NCI-H774 (cell line): ENCODE data around the gene ENTPD2.

Experiments used
- DNase-seq: peaks from one replicate; lab custom pipeline; 2025; lab: John Stamatoyannopoulos, UW

ENTPD2 gene

DNA sequence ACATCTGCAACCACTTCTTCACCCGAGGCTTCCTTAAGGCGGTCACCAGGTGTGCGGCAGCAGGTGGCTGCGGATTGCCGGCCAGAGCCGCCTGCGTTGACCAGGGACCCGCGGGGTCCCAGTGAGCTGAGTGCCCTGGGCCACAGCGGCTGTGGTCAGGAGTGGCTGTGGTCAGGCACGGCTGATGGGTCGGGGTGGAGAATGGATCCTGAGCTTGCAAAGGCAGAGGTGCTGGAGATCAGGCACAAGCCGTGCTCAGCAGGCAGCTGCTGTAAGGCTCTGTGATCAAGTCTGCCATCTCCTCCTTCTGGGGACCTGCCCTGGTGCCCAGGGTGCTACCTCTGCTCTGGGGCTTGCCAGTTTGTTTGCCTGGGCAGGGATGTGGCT, 25.5 kb upstream of the ENTPD2 start:
- DNase-seq, result no peak

DNA sequence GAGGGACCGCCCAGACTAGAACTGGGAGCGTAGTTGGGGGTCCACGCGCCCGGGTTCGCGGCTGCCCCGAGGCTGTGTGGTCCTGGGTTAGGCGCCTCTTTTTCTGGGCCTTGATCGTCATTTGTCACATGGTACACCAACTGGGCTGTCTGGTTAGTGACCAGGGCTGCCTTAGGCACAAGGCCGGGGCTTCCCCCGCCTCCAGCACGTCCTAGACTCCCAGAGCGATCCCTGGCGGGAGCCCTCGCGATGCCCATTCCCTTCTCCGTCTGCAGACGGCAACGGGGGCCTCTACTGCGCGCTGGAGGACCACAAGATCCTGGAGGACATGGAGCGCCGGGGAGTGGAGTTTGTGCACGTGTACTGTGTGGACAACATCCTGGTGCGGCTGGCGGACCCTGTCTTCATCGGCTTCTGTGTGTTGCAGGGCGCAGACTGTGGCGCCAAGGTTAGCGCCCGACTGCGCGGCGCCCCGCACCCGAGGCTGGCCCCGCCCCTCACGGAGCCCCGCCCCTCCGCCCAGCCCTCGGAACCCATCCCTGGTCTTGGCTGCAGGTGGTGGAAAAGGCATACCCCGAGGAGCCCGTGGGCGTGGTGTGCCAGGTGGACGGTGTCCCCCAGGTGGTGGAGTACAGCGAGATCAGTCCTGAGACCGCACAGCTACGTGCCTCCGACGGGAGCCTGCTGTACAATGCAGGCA, 25.0 kb upstream of the ENTPD2 start:
- no peak for DNase-seq

DNA sequence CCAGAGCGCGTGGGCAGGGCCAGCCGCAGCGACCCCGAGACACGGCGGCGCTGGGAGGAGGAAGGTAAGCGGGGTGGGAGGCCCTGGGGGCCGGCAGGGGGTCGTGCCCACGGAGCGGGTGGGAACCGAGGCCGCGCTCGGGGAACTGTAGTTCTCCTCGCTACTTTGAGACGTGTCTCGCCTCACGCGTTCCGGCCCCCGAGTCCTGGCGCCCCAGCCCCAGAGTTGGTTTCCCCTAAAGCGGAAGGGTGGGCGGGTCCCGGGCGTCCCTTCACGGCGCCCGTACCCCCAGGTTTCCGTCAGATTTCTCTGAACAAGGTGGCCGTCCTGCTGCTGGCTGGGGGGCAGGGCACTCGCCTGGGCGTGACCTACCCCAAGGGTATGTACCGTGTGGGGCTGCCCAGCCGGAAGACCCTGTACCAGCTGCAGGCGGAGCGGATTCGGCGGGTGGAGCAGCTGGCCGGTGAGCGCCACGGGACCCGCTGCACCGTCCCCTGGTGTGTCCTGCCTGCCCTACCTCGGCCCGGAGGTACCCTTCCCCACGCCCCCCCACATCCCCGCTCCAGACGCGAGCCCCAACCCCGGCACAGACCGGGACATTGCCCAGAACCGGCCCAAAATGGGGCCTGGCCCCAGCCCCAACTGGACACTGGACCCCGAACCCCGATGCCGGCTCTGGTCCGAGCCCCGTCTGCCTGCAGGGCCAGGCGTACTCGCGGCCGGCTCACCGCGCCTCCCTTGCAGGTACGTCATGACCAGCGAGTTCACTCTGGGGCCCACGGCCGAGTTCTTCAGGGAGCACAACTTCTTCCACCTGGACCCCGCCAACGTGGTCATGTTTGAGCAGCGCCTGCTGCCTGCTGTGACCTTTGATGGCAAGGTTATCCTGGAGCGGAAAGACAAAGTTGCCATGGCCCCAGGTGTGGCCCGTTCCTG, 24.2 kb upstream of the ENTPD2 start:
- no peak for DNase-seq

DNA sequence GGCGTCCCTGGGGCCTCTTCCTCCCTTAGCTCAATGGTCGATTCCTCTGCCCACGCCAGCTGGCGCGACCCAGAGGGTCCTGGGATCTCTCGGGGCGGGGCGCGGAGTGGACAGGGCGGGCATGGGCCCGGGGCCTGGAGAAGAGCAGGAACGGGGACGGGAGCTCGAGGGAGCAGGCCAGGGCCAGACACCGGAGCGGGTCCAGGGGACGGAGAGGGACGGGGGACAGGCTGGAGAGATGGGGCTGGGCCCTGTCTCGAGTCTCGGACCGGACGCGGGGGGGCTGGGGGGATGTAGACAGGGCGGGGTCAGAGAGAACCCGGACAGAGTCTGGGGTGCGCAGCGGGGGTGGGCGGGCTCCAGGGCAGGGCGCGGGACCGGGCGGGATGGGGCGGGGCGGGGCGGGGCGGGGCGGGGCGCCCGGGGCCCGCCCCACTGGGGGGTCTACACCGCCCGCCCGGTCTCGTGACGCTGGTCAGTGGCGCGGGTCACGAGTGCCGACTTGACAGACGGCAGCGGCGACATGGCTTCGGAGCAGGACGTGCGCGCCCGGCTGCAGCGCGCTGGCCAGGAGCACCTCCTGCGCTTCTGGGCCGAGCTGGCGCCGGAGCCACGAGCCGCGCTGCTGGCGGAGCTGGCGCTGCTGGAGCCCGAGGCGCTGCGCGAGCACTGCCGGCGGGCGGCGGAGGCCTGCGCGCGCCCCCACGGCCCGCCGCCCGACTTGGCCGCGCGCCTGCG, 23.3 kb upstream of the ENTPD2 start, which contains the start of gene UAP1L1:
TSS of gene UAP1L1 (plus strand) at position 508 of the 738 bp plus-strand sequence. CDS start at position 524, 16 bp downstream.
- peak; percentile 54 for DNase-seq

DNA sequence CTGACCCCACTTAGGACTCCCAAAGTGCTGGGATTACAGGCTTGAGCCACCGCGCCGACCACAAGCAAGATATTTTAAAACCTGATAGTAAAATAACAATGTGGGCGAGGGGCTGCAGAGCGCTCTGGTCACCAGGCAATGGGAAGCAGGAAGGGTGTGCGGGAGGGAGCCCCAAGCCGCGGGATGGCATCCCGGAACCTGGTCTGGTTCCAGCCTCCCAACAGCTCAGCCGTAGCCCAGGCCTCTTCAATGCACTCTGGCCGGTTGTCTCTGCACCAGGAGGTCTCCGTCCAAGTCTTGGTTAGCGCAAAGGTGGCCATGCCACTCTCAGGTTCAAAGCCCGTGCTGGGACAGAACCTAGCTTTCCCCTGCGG, 22.8 kb upstream of the ENTPD2 start:
- no peak for DNase-seq

DNA sequence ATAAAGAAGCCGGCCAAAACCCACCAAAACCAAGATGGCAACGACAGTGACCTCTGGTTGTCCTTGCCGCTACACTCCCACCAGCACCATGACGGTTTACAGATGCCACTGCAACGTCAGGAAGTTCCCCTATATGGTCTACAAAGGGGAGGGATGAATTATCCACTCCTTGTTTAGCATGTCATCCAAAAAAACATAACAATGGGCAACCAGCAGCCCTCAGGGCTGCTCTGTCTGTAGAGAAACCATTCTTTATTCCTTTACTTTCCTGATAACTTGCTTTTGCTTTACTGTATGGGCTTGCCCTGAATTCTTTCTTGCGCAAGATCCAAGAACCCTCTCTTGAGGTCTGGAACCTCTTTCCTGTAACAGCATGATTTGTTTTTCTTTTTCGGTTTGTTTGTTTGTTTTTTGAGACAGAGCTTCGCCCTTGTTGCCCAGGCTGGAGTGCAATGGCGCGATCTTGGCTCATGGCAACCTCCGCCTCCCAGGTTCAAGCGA, 21.5 kb upstream of the ENTPD2 start:
- no peak for DNase-seq

DNA sequence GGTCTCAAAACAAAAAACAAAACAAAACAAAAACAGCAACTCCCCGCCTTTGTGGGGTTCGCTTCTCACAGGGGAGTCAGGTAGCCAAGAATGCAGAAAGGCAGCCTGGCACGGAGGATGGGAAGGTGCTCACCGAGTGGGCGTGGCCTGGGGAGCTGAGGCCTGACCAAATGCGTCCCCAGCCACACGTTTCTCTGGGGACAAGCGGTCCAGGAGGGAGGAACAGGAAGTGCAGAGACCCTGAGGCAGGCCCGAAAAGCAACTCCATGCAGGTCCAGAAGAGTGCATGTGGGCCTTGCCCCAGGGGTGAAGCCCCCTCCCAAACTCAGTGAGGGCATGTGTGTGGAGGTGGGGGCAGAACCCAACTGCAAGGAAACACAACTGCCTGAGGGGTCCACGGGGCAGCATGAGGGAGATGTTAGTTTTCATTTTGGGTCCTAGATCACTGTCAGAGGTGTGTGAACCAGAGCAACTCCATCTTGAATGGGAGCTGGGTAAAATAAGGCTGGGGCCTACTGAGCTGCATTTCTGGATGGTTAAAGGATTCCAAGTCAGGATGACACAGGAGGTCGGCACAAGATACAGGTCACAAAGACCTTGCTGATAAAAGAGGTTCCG, 20.9 kb upstream of the ENTPD2 start:
- no peak for DNase-seq

DNA sequence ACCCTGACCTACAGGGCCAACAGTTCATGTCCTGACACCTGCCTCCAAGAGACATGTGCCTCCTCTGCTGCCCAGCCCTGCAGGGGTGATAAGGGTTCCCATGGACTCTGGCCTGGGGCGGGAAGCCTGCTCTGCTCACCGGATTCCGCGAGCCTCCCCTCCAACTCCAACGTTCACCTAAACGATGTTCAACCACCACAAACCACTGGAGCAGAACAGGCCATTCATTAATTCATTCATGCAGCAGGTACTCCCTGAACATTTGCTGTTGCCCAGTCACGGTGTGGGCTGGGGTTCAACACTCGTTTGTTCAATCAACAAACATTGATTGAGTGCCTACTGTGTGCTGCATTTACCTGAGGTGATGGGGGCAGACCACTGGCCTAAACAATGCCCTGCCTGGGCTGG, 20.1 kb upstream of the ENTPD2 start:
- DNase-seq, result no peak

DNA sequence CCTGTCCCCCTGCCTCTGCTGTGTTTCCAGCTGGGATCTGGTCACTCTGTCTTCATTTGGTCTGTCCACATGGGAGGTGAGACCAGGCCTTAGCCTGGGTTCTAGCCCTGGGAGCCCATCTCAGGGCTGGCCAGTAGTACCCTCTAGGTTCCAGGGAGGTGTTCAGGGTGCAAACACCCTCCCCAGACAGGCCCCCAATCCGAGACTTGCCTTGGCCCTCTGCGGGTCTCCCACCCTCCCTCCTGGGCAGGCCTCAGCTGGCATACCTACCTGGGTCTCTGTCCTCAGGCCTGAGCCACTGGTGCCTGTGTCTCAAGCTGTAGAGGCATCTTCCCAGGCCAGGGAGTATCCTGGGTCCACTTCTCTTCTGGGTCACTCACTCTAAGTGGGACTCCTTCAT, 17.4 kb upstream of the ENTPD2 start:
- no peak for DNase-seq

DNA sequence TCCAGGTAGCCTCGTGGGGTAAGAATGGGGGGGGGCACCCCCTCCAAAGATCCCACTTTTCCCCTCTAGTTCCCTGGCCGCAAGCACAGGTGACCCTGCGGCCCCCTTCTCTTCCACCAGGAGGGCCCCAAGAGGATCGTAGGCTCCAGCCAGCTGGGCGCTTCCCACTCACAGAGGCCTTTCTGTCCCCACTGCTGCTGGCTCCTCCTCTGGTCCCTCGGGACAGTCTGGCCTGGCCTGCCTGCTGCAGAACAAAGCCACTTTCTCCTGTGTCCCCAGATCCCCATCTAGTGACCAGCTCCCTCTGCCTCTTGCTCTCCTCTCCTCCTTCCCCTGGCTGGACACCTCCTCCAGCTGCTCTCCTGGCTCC, 17.0 kb upstream of the ENTPD2 start:
- DNase-seq, result no peak

DNA sequence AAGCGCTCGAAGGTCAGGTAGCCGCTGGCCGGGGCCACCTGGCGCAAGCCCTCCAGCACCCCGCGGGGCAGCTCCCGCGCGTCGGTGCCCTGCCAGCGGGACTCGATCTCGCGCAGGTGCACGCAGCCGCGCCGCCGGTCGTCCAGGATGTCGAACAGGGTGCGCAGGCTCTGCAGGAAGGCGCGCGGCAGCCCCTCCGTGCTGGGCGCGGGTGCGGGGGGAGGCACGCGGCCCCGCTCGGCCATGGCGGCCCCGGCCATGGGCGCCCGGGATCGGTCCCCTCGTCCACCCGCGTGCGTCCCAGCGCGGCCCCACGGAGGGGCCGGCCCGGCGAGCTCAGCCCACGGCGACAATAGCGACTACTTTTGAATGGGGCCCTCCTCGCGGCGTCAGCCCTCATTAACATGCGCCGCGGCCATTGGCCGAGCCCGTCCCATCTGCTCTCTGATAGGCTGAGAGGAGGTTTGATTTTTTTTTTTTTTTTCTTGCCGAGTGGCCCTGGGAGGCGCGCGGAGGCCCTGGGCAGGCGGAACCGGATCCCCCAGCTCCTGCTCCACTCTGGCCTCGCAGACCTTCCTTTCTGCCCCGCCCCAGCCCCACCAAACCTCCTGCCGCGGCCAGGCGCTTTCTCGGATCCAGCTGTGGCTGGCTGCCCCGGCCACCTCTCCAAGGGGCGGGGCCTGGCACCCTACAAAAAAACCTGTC, 16.5 kb upstream of the ENTPD2 start, which contains the start of gene SAPCD2:
TSS of gene SAPCD2 (minus strand) at position 357 of the 705 bp plus-strand sequence. CDS start at position 260, 97 bp downstream.
- peak; percentile 95 for DNase-seq

DNA sequence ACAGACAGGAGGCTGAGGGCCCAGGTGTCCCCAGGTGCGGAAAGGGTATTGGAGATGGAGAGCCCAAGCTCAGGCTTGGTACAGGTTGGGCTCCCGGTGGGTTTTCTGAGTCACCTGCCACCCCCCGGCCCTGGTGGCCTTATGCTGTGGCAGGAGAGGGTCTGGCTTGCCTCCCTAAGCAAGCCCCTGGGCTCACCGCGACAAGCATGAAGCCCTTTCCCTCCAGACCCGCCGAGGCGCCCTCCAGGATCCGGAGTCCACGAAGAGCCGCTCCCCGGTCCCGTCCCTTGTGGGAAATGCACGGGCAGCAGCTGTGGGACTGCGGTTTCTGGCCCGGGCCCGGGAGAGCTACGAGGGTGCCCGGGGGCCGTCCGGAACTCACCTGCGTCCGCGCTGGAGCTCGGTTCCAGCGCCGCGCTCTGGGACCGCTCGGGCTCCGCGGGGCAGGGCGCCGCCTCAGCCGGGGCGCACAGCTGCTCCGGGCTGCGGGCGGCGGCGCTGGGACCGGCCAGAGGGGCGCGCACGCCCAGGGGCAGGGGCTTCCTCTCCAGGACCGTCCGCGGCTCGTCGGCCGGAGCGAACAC, 15.7 kb upstream of the ENTPD2 start:
- DNase-seq, result no peak

DNA sequence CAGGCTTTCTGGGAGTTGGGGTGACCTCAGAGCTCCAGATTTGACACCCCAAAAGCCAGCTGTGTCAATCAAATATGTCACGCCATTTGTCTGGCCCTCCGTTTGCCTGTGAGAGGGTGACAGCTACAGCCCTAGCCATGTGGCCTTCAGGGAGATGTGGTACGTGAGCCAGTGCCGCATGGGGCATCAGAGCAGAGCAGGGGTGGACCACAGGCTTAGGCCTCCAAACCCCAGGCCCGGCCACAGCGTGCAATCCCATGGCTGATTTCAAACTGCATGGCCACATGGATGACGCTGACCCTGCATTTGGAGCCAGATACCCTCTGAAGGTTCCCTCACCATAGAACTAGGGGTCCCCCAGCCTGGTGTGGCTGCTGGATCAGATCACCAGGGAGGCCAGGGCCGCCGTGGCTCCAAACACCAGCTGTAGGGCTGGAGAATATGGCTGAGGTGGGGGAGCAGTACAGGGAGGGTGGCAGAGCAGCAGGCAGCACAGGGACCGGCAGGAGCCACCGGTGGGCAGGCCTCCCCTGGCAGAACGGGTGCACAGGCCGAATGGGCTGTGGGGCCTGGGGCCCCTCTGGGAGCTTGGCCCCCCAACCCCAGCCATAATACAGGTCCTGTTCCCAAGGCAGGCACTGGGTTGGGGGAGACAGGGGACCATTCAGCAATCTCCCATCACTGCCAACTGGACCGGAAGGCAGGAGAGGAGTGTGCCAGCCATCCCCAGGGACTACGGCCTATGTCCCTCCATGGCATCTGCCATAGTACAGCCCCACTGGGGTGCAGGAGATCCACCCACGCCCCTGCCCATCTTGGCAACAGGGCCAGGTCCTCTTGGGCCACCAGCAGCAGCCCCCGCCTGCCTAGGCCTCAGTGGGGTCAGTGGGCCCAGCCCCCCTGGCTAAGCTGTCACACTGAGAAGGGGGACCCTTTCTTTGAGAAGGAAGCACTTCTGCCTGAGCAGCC, 15.0 kb upstream of the ENTPD2 start:
- DNase-seq, result no peak

DNA sequence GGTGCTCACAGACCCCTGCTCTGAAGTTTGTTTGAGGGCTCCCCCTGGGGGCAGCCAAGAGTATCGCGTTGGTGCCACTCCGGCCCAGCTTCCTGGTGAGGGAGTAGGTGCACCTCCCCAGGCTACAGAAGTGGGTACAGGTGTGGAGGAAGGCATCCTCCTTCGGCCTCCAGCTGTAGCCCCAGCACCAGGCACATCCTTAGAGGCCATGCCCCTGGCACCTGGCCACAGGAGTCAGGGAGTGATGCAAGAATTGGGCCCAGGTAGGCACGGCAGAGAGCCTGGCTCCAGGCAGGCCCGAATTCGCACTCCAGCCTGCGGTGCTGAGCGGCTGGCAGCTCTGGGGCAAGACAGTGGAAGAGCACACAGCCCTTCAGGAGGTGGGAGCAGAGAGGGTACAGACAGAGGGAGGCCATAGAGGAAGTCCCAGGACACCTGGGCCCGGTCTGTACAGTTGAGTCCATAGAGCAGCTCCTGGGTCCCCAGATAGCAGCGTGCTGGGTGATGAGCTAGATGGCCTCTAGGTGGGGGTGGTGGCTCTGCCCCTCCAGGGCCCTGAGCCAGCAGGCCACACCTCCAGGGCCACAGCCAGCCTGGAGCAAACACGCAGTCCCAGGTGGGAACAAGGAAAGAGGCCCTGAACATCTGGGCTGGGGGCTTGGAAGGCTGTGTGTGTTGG, 14.1 kb upstream of the ENTPD2 start:
- peak; percentile 79 for DNase-seq

DNA sequence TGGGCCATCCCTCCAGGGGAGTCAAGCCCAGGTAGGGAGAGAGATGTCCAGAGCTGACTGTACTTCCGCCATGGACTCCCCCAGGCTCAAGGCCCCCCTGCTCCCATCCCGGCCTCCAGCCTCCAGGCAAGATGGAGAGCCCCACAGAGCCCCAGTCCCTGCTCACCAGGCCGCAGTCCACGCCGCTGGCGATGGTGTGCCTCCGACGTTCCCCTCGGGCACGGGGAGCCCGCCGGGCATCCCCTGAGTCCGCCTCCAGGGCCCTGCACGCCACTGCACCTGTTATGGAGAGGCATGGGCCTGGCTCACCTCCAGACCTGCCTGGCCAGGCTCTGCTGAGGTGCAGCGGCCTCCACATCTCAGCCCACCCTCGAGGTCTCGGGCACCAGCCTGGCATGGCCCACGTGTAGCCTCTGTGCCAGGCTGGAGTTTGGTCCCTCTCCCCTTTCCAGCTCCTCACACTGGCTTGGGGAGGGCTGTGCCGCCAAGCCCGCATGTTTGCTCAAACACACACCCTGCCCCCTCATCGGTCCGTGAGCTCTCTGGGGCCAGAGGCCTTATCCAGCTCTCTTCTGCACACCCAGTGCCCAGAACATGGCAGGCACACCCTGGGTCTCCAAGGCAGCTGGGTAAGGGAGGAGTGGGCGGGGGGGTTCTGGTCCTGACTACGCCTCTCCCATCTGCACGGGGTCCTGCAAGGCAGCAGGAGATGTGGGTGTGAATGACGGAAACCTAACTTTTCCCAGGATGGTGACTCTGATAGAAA, 12.4 kb upstream of the ENTPD2 start:
- DNase-seq, result no peak

DNA sequence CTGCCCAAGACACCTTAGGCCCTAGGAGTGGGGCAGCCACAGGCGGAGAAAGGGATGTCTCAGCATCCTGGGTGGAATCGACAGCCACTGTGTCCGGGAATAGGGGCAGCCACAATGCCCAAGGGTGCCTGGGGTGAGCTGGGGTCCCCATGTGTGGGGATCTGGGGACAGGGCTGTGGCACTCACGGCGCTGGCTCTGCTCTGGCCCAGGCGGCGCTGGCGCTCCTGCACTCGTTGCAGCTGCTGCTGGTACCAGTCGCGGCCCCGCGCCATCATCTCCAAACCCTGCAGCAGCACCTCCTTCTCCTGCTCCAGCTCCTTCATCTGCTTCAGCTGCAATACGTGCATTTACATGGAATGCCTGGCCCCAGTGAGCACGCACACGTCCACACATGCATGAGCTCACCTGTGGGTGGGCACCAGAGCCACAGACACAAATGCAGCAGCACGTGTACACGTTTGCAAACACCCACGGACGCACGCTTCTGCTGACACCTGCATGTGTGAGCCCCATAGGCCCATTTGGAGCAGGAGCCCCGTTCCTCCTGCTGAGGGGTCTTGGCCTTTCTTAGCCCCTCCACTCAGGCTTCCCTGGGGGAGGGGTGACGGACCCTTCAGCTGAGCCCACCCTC, 11.6 kb upstream of the ENTPD2 start:
- DNase-seq, result no peak

DNA sequence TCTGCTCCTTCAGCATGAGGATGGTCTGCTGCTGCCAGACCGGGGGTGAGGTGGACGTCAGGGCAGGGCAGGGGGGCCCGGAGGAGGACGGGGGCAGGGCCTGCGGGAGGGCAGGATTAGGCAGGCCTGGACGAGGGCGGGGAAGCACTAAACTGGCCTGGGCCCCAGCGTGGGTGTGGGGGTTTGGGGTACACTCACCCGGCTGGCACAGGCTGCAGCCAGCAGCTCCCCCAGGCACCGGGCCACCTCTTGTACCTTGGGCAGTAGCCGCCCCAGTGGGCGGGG, 11.0 kb upstream of the ENTPD2 start:
- DNase-seq, result no peak
